GM18861 (cell line): Measurements from ENCODE around the gene POFUT1.
"Not testable (repeated sequence)": the region's sequence is repeated elsewhere in the genome, so short reads cannot be mapped to it uniquely, and the experiment has no call there.

Source experiments
- ATAC-seq: cut with Tn5 transposase; IDR thresholded peaks from one replicate; pipeline ENCODE4 v1.9.1; 2021; ENCODE audit not compliant: unreplicated experiment

POFUT1 gene

DNA sequence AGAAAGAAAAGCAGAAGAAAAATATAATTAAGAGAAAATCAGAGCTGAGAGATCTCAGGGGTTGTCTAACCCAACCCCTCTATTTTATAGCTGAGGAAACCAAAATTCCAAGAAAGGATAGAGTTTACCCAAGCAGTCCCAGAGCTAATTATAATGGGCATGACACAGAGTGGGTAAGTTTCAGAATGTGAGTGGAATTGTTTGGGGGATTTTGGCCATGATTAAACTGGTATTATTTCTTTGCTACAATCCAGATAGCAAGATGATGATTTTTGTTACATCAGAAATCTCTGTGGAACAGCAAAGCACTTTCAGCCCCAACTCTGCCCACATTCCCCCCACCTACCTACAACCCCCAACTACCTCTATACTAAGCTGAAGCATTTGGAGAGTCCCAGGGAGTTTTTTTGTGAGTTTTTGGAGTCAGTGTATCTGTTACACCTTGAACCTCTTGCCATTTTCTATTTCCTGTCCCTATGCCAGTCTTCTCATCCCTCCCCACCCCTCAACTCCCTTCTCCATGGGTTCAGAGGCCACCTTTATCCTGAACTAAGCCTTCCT lies 24.7 kb downstream of the POFUT1 start:
- ATAC-seq, result no peak

DNA sequence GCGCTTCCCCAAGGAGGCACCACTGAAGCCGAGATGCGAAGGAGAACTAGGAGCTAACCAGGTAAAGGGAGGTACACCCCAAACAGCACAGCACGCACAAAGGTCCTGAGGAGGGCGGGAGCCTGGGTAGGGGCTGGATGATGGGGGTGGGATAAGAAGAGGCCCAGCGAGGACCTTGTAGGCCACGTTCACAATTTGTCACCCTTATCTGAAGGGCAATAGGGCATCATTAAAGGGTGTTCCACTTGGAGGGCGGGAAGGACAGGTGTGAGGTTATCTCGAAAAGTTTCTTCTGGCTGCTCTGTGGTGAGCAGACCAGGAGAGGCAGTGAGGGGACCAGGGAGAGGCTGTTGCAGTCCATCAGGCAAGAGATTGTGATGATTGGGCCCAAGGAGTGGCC lies 25.6 kb downstream of the POFUT1 start:
- ATAC-seq, result no peak

DNA sequence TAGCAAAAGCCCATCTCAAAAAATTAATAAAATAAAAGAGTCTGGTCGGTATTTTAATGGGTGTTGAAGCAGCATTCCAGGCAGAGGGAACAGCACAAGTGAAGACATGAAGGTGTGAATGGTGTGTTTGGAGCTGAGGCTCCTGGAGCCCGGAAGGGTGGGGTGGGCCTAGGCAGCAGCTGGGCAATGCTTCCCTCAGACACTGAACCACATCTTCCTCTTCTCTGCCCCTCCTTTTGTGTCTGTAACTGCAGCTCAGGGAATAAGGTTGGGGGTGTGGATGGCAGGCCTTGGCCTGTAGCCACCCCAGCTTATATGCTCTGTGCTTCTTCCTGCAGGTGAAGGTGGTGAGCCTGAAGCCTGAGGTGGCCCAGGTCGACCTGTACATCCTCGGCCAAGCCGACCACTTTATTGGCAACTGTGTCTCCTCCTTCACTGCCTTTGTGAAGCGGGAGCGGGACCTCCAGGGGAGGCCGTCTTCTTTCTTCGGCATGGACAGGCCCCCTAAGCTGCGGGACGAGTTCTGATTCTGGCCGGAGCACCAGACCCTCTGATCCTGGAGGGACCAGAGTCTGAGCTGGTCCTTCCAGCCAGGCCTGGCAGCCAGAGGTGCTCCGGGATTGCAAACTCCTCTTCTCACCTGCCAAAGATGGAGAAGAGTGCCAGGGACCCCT lies 26.6 kb downstream of the POFUT1 start:
- ATAC-seq, result no peak

DNA sequence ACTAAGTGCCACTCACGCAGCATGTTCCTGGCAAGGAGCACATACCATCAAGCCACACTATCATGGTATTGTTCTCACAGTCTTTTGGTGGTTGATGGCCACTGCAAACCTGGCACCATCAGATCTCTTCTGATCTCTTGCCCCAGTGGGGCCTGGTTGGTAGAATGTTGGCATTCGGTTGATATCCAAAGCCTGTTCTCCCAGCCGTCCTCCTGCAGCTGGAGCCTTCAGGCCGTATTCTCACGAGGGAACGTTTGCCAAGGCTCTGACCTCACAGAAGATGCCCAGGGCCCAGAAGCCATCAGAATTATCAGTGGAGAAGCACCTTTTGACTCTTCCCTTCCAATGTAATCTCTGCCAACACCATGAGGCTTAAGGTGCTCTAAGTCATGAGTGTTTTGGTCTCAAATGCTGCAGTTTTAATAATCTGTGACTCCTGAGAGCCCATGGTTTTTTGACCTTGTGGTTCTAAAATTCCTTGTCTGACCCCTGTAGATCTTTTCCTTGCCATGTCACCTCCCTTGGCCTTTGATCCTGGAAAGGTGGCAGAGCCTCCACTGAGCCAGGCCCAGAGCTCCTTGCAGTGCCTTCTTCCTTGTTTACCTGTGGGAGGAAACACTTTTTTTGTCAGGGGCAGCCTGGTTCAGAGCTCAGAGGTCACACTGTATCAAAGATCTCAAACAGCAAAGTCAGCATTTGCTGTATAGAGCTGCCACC lies 27.8 kb downstream of the POFUT1 start:
- no peak for ATAC-seq

DNA sequence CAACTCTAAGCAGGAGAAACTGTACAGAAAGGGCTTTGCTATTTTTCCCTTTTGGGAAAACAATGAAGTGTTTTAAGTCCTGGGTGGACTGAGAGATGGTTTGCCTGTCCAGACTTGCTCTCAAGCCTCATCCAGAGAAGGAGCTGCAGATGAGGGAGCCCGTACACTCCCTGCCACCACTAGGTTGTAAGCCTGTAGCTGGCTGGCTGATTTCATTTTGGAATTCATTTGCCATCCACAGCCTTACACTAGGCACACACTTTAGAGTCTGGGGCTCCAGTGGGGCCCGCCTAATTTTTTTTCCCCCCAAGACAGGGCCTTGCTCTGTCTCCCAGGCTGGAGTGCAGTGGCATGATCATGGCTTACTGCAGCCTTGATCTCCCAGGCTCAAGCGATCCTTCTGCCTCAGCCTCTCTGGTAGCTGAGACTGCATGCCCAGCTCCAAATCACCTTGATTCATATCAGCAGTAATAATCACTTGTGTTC lies 28.4 kb downstream of the POFUT1 start:
- no peak for ATAC-seq

DNA sequence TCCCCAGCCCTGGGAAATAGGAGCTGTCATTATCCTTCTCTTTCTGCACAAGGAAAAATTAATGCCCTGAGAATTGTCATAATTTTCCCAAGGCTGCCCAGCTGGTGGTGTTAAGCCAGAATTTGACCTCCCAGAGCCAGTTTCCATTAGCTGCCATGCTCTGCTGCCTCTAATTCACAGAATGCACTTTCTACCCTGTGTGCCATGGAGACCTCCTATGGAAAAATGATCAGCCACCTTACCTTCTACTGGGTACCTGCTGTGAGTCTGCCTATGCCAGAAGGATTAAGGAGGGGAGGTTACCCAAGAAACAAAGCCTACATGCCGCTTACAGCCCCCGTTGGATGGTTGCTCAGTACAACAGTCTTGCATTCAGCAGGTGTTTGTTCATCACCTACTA lies 29.1 kb downstream of the POFUT1 start:
- ATAC-seq, result no peak

DNA sequence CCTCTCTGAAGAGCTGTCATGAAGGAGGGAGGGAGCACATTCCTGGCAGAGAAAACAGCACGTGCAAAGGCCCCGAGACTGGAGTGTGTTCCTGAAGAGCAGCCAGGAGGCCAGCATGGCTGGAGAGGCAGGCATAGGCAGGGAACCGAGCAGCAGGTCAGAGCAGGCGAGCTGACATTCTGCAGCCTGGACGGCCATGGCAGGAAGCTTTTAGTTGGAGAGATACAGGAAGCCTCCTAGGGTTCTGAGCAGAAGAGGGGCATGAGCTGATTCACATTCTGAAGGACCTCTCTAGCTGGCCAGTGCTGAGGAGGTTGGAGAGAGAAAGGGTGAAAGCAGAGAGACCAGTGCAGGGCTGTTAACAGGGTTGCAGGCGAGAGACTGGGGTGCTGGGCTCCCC lies 29.7 kb downstream of the POFUT1 start:
- no peak for ATAC-seq

DNA sequence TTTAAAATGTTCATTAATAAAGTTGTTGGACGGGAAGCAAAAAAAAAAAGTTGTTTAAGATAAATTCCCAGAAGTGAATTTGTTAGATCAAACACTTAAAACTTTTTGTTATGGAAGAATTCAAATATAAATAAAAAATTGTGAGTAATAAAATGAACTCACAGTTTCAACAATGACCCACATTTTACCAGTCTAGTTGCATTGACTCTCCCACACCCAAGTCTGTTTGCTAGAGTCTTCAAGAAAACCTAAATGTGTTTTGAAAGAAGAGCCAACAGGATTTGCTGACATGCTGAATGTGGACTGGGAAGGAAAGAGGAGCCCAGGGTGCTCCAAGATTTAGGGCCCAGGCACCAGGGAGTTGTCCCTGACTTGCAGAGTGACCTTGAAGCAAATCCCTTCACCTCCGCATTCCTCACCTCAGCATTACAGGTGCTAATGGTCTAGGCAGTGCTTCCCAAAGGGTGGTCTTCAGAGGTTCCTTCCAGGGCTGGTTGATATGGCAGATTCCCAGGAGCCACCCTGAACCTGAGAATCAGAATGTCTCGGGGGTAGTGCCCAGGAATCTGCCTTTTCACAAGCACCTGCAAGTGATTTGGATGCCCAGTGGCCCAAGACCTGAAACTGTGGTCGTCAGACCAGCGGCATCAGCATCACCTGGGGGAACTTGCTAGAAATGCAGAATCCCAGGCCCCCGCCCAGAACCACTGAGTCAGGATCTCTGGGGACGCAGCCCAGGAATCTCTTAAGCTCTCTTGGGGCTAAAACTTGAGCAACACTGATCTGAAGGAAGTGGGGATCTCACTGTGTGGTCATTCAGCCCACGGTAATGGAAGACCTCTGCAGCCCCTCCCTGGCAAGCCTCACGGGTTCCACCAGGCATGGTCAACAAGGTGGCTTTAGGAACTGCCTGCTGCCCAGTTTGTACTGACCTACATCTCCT lies 31.1 kb downstream of the POFUT1 start:
- ATAC-seq, result no peak

DNA sequence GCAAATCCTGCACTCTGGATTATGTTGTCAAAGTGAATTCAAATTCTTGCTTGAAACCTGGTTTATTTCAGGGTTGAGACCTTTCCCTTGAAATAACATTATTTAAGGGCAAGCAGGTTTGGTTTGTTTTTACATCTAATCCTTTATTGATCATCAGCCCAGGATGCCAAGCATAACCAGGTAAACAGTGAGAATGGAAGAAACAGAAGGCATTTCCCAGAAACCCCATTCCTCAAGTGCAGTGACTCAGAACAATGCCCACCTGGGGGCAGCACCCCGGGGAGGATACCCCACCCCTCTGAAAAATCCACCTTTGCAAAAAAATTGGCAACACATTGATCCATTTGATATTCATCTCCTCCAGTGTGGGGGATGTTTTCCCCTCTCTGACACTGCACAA lies 32.5 kb downstream of the POFUT1 start:
- no peak for ATAC-seq

DNA sequence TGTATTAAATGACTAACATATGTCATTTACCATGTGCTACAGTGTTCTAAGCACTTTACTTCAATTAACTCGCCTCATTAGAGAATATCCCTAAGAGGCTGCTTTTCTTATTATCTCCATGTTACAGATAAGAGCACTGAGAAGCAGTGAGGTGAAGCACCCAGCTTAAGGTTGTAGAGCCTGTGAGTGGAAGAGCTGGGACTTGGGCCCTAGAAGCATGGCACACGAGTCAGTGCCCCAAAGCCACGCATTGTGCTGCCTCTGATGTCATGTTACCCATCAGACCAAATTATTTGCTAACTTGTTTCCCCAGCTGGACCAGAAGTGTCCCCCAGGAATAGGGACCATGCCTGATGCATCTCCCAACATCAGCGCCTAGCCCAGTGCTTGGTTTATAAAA lies 34.1 kb downstream of the POFUT1 start:
- no peak for ATAC-seq

DNA sequence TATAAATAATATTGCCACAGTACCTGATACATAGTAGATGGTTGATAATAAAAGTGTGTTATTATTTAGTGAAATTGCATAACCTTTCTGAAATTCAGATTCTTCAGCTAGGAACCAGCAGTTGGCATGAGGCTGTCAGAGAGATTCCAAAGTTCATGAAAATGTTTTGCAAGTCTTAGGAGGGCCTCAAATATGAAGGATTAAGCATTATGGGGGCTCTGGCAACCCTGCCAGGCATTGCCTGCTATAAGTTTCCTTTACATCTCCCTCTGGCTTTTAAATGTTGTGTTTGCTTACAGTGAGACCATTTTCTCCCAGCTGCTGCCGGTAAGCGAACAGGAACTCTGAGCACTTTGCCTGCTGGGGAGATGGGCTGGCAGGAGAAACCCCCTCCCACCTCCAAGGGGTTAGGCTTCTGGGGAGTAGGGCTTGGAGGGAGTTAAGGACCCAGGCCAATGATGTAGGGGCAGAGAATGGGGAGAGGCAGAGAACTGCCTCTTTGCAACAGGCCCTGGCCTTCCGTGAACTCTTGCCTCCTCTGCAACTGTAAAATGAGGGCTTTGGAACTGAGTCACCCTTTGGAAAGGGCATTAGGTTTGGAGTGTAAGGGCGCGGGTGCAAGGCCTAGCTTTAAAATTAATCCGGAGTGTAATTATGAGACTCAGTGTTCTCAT lies 36.6 kb downstream of the POFUT1 start:
- no peak for ATAC-seq

DNA sequence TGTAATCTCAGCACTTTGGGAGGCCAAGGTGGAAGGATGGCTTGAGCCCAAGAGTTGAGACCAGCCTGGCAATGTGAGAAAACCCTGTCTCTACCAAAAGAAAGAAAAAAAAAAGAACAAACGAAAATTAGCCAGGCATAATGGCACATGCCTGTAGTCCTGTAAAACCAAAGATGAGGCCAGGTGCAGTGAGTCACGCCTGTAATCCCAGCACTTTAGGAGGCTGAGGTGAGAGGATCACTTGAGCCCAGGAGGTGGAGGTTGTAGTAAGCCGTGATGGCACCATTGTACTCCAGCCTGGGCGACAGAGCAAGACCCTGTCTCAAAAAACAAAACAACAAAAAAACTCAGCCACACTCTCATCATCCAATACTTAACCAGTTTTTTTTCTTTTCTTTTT lies 37.3 kb downstream of the POFUT1 start:
- no peak for ATAC-seq

DNA sequence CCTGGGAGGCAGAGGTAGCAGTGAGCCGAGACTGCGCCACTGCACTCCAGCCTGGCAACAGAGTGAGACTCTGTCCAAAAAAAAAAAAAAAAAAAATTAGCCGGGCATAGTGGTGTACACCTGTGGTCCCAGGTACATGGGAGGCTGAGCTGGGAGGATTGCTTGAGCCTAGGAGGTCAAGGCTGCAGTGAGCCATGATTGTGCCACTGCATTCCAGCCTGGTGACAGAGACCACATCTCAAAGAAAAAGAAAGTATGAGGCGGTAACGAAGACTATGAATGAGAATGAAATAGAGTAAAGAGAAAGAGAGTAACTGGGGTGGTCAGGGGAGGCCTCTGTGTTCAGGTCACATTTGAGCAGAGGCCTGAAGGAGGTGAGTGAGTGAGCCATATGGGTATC lies 38.5 kb downstream of the POFUT1 start:
- ATAC-seq, result not testable (repeated sequence)

DNA sequence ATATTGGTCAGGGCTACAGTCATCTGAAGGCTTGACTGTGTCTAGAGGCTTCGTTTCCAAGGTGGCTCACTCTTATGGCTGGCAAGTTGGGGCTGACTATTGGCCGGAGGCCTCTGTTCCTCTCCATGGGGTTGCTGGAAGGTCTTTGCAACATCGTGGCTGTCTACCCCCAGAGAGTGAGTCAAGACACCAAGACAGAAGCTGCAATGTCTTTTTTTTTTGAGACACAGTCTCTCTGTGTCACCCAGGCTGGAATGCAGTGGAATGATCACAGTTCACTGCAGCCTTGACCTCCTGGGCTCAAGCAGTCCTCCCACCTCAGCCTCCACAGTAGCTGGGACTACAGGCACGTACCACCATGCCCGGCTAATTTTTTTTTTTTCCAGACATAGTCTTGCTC lies 40.4 kb downstream of the POFUT1 start:
- ATAC-seq, result no peak

DNA sequence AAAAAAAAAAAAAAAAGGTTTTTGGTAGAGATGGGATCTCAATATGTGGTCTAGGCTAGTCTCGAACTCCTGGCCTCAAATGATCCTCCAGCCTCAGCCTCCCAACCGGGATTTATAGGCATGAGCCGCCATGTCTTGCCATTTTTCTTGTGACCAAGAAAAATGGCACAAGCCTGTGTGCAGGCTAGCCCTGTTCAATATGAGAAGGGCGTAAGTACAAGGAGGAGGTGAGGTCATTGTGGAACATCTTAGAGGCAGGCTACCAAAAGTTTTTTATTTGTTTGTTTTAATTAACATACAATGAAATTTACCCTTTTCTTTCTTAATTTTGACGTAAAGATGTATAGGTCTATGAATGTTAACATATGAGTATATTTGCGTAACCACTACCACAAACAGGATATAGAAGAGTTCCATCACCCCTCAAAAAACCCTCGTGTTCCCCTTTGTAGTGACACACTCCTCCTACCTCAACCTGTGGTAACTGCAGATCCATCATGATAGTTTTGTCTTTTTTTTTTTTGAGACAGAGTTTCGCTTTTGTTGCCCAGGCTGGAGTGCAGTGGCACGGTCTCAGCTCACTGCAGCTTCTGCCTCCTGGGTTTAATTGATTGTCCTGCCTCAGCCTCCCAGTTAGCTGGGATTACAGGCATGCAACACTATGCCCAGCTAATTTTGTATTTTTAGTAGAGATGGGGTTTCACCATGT lies 41.5 kb downstream of the POFUT1 start:
- no peak for ATAC-seq

DNA sequence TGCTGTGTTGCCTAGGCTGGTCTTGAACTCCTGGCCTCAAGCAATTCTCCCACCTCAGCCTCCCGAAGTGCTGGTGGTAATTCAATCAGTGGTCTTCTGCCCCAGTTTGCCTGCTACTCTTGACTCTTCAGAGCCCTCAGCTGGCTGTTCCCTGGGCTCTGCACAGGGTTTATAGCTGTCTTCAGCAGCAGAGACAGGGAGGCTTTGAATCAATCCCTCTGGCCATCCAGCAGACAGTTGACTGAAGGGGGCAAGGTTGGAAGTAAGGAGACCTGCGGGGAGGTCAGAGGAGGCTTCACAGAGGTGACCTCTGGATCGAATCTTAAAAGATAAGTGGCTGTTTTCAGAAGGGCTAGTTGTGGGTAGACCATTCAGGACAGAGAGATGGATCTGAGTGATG lies 43.8 kb downstream of the POFUT1 start:
- ATAC-seq, result no peak

DNA sequence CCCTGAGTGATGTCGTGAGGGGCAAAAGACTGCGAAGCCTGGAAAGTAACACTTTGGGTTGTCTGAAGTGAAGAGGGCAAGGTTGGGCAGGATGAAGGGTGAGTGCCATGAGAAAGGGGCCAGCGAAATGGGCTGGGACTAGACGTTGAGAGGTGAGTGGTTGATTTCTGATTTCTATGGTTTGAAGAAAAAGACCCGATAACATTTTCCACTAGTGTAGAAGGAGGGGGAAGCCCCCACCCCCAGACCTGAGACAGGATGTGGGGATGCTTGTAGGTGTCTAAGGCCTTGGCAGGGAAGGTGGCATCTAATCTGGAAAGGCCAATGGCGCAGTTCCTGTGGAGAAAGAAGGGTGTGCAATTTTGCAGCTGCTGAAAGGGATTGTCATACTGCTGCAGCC lies 44.5 kb downstream of the POFUT1 start:
- ATAC-seq, result no peak

DNA sequence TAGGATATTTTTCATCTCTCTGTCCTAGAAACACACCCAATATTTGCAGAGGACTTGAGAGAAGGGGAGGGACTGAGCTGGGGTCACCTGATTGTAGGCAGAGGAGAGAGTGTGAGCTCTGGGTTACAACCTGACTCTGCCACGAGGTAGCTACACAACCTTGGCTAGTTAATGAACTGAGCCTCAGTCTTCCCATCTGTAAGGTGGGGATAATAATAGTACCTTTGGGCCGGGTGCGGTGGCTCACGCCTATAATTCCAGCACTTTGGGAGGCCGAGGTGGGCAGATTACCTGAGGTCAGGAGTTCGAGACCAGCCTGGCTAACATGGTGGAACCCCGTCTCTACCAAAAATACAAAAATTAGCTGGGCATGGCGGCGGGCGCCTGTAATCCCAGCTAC lies 53.3 kb downstream of the POFUT1 start:
- not testable (repeated sequence) for ATAC-seq

DNA sequence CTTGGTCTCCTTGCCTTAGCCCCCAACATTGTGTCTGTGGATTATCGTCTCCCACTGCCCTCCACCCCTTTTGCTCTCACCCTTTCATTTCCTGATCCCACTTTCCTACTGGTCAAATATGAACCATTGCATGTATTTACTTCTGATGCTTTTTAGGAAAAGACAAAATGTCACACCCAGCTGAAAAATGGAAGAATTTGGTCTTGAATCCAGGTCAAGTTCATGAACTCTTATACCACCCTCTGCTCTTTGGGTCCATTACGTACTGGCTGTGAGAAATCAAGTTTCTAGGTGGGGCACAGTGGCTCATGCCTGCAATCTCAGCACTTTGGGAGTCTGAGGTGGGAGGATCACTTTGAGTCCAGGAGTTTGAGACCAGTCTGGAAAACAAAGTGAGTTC lies 54.0 kb downstream of the POFUT1 start:
- no peak for ATAC-seq

DNA sequence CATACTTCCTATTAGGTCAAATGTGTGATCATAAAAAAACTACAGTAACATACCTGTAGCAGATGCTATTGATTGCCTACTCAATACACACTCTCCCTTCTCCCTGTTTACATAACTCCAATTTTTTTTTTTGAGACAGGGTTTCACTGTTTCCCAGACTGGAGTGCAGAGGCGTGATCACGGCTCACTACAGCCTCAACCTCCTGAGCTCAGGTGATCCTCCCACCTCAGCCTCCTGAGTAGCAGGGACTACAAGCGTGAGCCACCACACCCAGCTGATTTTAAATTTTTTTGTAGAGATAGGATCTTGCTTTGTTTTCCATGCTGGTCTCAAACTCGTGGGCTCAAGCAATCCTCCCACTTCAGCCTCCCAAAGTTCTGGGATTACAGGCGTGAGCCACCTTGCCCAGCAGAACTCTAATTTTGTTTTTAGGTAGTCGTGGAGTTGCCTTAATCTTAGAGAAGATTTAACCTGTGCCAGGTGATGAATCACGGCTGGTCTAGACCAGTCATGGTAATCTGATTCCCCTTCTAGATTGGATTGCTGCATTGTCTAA lies 55.8 kb downstream of the POFUT1 start:
- ATAC-seq, result no peak
